Progenitor cell of endocrine pancreas (in vitro differentiated cells): ENCODE measurements around the gene KLF11. TPM values are rescaled to one million over a fixed set of nuclear protein-coding genes. Genes with fewer than 3 reads are reported as not detected.

Experiments used
- DNase-seq: peaks from one replicate; pipeline ENCODE4 v3.0.0; 2021; ENCODE audit warnings: low spot score; ENCODE audit not compliant: unreplicated experiment
- H3K27ac Mint-ChIP-seq: 2 replicates; pipeline ENCODE4 v1.8.0; 2021; ENCODE audit warnings: mild to moderate bottlenecking, moderate library complexity, mixed read lengths
- H3K27me3 Mint-ChIP-seq: 2 replicates; pipeline ENCODE4 v1.8.0; 2021; ENCODE audit warnings: mixed read lengths
- H3K36me3 Mint-ChIP-seq: 2 replicates; pipeline ENCODE4 v1.8.0; 2022; ENCODE audit warnings: mixed read lengths; ENCODE audit not compliant: insufficient read depth
- H3K4me1 Mint-ChIP-seq: 2 replicates; pipeline ENCODE4 v1.8.0; 2021; ENCODE audit warnings: low read depth, mixed read lengths
- H3K4me3 Mint-ChIP-seq: 2 replicates; pipeline ENCODE4 v1.8.0; 2021; ENCODE audit warnings: low read depth, mild to moderate bottlenecking, moderate library complexity, mixed read lengths
- H3K9me3 Mint-ChIP-seq: 2 replicates; pipeline ENCODE4 v1.8.0; 2021; ENCODE audit warnings: low read depth, mixed read lengths
- total RNA-seq: library from RNA; stranded (reverse); gene quantifications from 2 replicates; pipeline ENCODE4 v1.2.1, GENCODE V29; 2021
- TF ChIP-seq, protein P1 (sequence below): fragments of 200-600 bp; sonication (generic); IDR thresholded peaks from one replicate; pipeline ENCODE4 v1.5.0; 2021; ENCODE audit warnings: antibody characterized with exemption, mild to moderate bottlenecking; ENCODE audit not compliant: unreplicated experiment

The KLF11 gene
- total RNA-seq, 1 donor from 2014 or later: 3.5 TPM

DNA sequence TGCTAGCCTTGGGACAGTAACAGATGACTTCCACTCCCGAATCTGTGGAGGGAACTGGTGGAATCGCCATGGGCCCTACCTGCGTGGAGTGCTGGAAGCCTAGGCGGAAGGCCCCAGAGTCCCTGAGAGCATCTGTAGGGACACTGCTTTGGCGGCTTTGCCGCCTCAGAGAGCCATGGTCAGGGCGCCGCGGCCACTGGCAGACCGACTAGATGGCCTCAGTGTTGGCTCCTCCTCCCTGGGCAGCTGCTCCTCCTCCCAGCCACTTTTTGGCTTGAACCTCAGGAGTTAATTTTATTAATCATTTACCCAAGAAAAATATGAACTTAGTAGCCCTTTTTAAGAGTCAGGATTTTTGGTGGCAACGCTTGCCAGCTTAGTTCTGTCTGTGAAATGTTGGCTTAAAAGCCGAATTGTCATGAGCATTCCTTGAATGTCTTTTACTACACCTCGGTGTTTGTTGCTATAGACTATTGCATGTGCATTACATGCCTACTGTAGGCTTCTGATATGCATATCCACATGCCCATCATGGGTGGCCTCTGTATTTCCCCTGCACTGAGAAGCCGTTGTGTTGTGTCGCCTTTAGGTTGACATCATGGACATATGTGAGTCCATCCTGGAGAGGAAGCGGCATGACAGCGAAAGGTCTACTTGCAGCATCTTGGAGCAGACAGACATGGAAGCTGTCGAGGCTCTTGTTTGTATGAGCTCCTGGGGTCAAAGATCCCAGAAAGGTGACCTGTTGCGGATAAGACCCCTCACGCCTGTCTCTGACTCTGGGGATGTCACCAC, 2.4 kb downstream of the KLF11 start:
- Mint-ChIP-seq H3K27me3 (peaks cover 37% of the 10 kb centered on the region), H3K9me3 (peaks cover 5% of the 10 kb centered on the region), H3K4me1 (peaks cover 4% of the 10 kb centered on the region), H3K4me3 (no peak overlapping the region), H3K36me3 (peaks cover 5% of the 10 kb centered on the region), H3K27ac (no peak overlapping the region)
- no peak for DNase-seq
- TF ChIP-seq, protein P1, sequence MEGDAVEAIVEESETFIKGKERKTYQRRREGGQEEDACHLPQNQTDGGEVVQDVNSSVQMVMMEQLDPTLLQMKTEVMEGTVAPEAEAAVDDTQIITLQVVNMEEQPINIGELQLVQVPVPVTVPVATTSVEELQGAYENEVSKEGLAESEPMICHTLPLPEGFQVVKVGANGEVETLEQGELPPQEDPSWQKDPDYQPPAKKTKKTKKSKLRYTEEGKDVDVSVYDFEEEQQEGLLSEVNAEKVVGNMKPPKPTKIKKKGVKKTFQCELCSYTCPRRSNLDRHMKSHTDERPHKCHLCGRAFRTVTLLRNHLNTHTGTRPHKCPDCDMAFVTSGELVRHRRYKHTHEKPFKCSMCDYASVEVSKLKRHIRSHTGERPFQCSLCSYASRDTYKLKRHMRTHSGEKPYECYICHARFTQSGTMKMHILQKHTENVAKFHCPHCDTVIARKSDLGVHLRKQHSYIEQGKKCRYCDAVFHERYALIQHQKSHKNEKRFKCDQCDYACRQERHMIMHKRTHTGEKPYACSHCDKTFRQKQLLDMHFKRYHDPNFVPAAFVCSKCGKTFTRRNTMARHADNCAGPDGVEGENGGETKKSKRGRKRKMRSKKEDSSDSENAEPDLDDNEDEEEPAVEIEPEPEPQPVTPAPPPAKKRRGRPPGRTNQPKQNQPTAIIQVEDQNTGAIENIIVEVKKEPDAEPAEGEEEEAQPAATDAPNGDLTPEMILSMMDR: no peak

DNA sequence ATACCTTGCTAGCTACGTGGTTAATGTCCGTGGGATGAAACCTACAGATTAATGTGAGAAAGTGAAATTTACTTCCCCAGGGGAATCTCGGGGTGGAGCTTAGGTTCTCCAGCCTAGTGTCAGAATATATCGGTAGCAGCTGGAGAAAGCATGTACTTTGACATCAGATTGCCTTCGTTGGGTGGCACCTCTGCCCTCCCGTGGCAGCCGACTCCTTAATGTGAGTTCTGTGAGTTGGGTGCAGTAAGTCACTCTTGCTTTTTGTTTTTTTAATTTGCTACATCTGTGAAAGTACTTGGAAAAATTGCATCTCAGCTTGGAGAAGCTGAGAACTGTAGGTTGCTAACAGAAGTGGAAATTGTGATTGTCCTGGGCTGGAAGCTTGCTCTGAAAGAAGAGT, 3.6 kb downstream of the KLF11 start:
- Mint-ChIP-seq H3K36me3 (peaks cover 2% of the 10 kb centered on the region), H3K27ac (no peak overlapping the region), H3K27me3 (peaks cover 26% of the 10 kb centered on the region), H3K9me3 (peaks cover 2% of the 10 kb centered on the region), H3K4me3 (no peak overlapping the region), H3K4me1 (peaks cover 4% of the 10 kb centered on the region)
- TF ChIP-seq, protein P1: no peak
- no peak for DNase-seq

DNA sequence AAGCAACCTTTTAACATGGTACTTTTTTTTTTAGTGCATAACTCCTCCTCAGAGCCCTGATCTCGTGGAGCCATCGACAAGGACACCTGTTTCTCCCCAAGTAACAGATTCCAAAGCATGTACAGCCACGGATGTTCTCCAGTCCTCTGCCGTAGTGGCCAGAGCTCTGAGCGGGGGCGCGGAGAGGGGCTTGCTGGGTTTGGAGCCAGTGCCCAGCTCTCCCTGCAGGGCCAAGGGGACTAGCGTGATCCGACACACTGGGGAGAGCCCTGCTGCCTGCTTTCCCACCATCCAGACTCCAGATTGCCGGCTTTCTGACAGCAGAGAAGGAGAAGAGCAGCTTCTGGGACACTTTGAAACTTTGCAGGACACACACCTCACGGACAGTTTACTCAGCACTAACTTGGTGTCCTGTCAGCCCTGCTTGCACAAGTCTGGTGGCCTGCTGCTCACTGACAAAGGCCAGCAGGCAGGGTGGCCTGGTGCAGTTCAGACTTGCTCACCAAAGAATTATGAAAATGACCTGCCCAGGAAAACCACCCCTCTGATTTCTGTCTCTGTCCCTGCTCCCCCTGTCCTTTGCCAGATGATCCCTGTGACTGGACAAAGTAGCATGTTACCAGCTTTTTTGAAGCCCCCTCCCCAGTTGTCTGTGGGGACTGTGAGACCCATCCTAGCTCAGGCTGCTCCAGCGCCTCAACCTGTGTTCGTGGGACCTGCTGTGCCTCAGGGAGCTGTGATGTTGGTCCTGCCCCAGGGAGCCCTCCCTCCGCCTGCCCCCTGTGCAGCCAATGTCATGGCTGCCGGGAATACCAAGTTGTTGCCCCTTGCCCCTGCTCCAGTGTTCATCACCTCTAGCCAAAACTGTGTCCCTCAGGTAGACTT, 4.5 kb downstream of the KLF11 start:
- no peak for DNase-seq
- Mint-ChIP-seq H3K27ac (peak overlapping the region; percentile 67), H3K36me3 (peaks cover 2% of the 10 kb centered on the region), H3K4me3 (no peak overlapping the region), H3K27me3 (peaks cover 16% of the 10 kb centered on the region), H3K4me1 (peaks cover 2% of the 10 kb centered on the region), H3K9me3 (peaks cover 2% of the 10 kb centered on the region)
- TF ChIP-seq, protein P1: no peak

DNA sequence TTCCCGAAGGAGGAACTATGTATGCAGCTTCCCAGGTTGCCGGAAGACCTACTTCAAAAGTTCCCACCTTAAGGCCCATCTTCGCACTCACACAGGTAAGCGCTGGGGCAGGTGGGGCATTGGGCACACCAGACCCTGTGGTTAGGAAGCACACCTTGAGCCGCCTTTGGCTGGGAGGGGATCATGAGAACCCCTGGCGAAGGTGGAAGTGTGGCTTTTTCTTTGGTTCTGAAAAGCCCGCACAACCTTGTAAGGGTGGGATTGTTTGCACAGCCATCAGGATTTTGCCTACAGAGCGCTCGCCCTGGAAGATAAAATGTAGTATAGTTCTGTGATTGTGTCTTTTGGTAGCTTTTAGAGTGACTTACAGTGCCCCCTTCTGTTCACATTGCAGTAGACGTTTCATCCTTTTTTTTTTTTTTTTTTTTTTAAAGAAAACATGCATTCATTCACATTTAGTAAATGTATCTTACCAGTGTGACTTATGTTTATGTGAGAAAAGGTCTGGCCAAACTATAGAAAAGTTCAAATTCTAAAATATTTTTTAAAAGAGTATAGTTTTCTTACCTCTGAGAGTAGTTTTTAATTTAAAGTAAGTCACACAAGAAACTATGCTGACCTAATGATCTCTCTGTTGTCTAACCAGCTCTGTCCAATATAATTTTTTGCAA, 5.3 kb downstream of the KLF11 start:
- TF ChIP-seq, protein P1: peak; percentile 79
- no peak for DNase-seq
- Mint-ChIP-seq H3K4me3 (no peak overlapping the region), H3K4me1 (peaks cover 2% of the 10 kb centered on the region), H3K36me3 (peaks cover 2% of the 10 kb centered on the region), H3K27ac (peak overlapping the region; percentile 67), H3K27me3 (peaks cover 15% of the 10 kb centered on the region), H3K9me3 (peaks cover 2% of the 10 kb centered on the region)

DNA sequence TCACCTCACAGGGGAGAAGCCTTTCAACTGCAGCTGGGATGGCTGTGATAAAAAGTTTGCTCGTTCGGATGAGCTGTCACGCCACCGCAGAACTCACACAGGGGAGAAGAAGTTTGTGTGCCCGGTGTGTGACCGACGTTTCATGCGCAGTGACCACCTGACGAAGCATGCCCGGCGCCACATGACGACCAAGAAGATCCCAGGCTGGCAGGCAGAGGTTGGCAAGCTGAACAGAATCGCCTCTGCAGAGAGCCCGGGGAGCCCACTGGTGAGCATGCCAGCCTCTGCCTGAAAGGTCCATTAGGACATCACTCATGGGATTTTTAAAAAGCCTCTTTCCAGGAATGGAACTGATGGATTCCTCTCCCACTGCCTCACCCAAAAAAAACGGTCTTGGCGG, 8.9 kb downstream of the KLF11 start:
- Mint-ChIP-seq H3K36me3 (peaks cover under 1% of the 10 kb centered on the region), H3K27me3 (peaks cover 22% of the 10 kb centered on the region), H3K27ac (no peak overlapping the region), H3K4me1 (peaks cover 5% of the 10 kb centered on the region), H3K4me3 (no peak overlapping the region), H3K9me3 (no peaks in the 10 kb centered on the region)
- DNase-seq: no peak
- TF ChIP-seq, protein P1: no peak
